Stimulated activated CD4-positive, alpha-beta T cell treated with anti-CD3 and anti-CD28 coated beads, TNF-alpha, amount 100 ng/mL, for 1 hour (primary cell): ENCODE results near the gene MAP6.

Experiments used
- DNase-seq, 3 donors: peaks; one replicate each; pipeline ENCODE4 v3.0.0-alpha.2; 2020; ENCODE audit warnings: low read depth in 3 of 3, low spot score in 1 of 3

Gene MAP6

DNA sequence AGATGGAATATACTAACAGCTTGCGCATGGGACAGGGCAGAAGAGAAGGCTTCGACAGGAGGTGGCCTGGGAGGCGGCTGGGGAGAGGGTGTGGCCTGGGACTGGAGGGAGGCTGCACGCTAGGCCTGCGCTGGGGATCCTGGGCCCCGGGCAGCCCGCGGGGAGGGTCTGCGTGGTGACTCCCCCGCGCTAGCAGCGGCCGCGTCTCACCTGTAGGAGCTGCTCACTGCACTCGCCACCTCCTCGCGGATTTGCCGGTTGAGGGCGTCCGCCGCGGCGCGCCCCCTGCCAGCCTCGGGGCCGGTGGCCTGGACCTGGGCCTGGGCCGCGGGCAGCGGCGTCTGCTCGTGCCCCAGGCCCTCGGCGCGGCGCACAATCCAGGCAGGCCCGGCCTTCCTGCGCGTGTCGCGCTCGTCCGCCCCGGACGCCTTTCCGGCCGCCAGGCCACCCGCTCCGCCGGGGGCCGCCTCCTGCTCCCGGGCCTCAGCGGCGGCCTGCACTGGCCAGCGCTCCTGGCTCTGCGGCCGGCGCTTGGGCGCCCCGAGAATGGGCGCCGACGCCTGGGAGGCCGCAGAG lies 1.5 kb downstream of the MAP6 start:
- DNase-seq, result no peak

DNA sequence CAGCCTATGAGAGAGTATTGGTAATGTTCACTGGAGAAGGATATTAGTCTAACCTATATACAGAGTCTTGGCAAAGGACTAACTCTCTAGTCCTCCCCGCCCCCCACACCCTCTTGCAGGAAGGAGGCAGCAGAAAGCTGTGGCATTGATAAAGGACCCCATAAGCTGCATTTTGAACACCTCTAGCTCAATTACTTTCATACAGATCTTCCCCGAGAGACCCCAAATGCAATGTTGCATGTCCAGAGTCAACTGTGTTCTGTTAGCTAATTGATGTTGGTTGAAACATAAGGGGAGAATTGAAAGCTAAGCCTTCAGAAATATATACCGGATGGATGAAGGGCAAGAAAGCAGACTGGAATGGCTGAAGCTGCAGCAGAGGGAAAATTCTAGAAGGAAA lies 2.8 kb downstream of the MAP6 start:
- DNase-seq, result no peak

DNA sequence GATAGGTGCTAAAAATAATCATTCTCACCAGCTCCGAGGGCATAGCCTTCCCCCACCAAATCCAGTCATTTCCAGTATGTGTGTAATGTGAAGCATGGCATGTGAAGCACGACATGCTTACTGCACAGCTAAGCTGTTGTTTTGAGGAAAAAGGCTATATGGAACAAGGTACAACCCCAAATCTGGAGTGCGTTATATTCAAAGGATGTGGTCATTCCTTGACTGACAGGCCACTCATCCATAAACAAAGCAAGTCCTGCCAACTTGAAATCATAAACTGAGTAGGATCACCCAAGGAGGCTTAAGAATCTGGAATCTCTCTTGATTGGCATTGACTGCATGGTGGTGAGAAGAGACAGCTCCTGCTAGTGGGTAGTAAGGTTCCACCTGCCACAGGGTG lies 3.7 kb downstream of the MAP6 start:
- DNase-seq, result no peak

DNA sequence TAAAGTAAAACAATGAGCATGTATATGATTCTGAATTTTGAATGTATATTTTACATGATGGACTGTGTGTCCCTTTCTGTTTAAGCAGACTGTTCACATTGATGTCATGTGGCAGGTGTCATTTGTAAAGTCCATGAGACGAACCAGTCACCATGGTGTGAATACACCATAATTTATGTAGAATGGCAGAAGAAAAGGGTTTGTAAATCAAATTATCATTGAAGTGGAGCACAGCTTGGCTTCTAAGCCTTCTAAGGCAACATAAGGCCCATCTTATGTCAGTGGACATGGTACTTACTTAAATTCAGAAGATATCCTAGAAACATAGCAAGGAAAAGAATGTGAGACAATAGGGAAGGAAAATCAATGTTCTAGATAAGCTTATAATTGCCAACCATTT lies 4.4 kb downstream of the MAP6 start:
- DNase-seq, result no peak

DNA sequence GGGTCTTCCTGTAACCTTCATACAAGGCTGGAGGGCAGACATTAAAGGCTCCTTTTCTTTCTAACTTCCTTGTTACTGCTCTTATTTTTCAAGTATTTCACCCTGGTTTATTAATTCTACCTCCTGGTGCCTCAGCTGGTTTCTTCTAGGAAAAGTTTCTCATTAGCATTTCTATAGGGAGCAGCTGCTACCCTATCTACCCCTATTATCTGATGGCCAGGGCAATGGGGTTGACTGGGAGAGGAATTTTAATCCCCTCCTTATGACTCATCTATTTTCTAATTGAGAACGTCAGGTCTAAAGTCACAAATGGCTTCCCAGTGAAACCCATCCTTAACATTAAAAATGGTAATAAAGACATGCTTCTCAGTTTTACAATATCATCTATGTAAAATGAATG lies 5.0 kb downstream of the MAP6 start:
- DNase-seq, result no peak

DNA sequence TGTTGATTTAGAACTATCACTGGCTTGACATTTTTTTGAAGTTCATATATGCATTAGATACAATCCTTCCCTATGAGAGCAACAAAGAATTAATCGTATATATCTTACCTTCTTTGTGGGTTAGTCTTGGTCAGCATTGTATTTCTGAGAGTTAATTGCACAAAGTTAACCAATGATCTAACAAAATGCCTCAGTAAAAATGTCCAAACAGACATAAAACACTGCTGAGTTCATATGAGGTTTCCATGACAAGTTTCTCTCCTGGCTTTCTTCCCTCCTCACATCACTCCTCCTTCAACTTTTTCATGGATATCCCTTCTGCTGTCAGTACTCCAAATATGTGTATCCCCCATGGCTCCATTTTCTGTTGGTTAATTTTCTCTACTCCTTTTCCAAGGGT lies 9.0 kb downstream of the MAP6 start:
- DNase-seq, result no peak

DNA sequence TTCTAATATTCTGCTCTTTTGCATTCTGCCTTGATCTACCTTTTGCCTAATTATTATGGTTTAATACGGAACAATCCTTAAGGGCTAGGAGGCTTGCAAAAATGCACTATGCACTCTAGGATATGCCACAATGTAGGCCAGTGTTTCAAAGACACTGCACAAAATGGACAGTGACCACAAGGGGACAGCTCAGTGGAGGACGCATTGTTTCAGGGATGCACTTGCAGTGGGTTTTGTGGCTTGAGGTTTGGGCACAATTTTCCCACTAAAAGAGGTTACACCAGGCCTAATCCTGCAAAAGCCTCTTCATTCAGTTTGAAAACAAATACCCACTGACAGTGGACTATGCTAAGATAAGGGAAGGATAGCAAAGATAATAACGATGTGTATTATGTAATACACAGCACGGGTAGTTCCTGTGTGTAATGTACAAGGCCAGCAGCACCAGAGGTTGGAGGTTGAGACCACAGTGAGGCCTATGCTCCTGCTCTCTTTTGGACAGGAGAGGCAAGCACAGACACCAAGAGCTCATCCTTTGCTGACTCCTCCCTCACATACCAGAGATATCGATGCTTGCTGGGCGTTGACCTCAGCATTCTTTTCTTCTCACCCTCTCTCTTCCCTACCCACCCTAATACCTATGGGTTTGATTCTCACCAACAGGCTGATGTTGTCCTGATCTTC lies 12.7 kb downstream of the MAP6 start:
- DNase-seq, result no peak

DNA sequence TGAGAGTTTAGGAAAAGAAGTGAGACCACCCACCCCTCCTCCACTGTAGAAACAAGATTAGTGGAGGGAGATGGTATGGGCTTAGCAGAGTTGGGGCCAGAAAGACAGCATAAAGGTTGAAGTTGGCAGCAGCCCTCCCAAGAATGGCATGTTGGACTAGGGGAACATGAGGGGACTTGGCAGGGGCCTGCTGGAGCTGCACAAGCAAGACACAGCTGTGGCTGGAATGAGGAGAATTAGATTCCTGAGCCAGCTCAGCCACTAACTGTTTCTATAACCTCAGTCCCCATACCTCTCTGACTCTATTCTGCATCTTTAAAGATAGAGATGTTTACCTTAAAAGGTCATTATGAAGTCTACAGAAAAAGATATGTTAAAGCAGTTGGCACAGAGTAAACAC lies 13.2 kb downstream of the MAP6 start:
- DNase-seq, result no peak

DNA sequence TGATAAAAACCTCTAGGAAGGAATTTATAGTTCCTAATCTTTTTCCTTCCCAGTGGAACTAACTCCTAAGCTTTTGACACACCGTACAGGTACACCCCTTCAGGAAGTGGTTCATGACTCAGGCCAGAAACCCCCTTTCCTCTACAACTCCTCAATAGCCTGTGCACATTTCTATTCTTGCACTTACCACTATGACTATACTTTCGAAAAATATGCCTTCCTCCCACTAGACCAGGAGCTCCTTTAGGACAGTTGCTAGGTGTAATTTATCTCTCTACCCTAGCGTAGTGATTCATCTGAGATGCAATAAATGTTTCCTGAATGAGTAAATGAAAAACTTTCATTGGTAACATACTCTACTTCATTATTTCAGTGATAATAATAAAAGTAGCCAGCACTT lies 14.5 kb downstream of the MAP6 start:
- no peak for DNase-seq

DNA sequence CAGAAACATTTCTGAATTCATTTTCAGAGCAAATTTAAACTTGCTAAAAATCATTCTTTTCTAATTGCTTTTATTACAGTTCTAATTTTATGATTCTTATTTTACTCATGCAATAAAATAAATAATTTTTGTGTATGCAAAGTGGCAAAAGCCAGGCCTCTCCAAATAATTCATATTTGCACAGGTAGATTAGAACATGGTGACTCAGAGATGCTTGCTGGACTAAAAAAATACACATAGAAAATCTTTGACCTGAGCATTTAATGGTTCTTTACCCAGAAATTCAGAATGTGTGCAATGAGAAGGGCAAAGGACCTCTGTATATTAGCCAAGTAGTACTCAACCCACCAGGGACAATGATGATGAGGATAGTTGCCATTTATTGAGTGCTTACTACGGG lies 15.3 kb downstream of the MAP6 start:
- DNase-seq, result no peak

DNA sequence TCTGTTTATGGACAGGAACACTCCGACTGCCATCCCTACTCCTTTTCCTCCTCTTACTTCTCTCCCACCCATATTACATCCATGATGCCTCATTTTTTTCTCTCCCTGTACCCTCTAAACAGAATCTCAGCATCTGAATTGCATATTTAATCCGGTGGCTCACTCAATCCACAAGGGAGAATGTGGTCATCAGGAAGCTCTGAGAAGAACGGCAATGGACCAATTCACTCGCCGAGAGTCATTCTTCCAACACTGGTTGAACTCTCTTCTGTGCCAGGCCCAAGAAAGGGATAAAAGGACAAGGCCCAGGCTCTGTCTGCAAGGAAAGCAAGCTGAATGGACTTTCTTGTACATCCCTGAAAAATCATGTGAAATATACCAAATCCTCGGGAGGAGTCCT lies 15.9 kb downstream of the MAP6 start:
- no peak for DNase-seq

DNA sequence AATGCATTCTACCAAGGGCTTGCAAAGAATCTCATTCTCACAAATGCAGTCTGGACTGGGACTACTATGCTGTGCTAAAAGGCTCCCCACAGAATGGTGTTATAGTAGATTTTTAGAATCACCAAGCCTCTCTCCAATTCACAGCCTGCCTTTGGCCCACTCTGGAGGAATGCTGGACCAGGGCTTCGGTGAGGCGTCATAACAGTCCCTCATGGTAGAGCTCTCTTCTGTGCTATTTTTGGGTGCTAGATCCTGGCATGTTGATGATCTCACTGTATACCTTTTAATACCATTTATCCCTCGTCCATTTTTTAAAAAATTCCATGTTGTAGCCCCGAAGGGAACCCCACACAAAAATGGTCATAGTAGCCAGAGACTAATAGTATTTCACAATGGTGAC lies 17.6 kb downstream of the MAP6 start:
- DNase-seq, result no peak

DNA sequence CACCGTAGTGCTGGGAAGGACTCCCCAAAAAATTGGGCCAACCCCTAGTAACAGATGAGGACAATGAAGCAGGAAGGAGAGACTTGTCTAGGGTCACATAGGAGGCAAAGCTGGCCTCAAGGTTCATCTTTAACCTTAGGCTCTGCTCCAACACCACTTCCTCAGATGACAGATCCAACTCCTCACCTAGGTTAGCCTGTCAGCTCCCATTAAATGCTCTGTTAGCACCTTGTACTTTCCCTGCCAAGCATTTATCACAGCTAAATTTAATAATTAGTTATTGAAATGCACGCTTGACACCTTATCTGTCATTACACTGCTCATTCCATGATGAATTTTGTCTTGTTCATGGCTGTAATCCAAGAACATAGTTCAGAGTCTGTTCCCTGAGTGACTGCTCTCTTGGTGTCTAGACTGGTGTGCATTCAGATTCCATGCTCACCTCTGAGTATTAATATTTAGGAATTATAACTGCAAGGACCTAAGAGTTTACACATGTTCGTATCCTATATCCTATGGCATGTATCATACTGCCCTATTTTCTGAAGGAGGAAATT lies 18.6 kb downstream of the MAP6 start:
- DNase-seq, result no peak

DNA sequence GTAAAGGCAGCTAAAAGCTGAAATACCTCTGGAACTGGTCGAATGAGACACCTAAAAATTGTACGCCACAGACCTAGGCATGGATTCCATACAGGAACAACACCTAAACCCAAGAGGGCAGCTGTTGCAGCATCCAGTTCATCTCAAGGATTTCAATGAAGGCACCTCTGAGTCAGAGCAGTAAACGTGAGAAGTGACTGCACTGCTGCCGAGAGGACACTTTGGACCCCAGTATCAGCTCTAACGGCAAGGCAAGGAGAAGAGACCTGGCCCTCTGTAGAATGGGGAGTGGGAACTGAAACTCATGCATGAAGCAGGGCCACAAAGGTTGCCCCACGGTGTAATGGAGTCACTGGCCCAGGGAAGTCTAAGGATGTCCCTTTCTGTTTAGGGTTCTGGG lies 23.9 kb downstream of the MAP6 start:
- no peak for DNase-seq

DNA sequence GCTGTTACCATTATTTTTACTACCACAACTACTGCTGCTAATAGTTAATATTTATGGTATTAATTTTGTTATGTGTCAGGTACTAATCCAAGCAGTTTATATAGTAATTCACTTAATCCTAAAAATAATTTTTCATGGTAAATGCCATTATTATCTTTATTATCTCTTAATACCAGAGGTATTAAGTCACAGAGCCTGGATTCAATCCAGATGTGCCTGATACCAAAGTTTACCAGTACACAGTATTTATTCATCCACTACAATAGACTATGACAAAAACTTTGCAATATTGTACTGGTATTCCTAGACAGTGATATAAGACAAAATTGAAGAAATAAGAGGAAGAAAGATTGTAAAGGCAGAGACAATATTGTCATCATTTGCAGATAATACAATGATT lies 24.5 kb downstream of the MAP6 start:
- DNase-seq, result no peak

DNA sequence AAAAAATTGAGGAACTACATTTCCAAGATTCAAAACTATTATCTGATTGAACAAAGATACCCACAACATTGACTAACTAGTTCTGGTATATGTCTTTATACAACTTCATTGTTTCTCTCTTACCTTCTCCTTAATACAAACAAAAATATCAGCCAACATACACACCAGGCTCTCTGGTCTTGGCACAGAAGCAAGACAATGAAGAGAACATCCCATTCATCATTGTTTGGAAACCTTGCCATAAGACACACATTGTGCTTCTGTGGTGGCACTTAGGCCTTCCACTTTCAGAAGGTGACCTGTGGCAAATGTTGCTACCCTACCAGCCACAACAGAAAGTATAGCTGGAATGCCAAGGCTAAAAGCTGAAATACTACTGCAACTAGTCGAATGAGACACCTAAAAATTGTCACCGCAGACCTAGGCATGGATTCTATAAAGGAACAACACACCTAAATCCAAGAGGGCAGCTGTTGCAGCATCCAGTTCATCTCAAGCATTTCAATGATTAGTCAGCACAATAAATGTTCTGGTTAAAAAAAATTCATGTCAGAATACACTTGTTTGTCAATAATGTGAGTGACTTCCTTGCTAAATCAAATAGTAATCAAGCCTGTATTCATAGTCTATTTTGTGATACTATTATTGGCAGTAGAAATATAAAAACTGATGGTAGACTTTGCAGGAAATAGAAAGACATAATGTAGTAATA lies 26.3 kb downstream of the MAP6 start:
- DNase-seq, result no peak

DNA sequence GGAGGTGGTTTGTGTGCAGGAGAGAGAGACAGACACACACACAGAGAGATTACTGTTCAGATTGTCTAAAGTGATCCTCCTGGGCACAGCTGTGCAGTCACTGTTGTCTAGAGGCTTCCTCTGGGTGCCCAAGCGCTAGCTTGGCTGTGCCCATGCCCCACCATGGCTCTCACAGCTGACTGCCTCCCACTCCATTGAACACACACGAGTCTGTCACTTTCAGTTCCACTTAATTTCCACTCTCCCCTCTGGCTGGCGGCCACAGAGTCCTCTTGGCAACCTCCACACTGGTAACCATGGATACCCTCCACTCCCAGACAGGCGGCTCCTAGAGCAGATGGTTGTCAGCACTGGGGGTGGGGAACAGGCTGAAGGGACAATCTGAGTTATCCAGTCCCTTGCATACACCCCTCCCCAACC lies 29.1 kb downstream of the MAP6 start:
- DNase-seq, result no peak

DNA sequence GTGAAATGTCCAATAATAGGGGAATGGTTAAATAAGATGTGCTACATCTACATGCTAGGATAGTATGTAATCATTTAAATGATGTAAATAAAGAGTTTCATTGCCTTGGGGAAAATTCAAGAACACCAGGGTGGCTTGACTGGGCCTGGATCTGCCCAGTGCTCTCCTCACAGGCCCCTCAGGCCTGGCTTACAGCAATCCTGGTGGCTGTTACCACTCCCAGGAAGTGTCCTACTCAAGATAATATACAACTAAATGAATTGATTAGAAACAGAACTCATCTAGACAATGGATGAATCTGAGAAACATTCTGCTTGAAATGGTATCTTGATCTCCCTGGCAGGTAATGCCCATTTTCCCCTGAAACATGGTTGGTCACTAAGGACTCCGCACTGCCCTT lies 30.8 kb downstream of the MAP6 start:
- no peak for DNase-seq

DNA sequence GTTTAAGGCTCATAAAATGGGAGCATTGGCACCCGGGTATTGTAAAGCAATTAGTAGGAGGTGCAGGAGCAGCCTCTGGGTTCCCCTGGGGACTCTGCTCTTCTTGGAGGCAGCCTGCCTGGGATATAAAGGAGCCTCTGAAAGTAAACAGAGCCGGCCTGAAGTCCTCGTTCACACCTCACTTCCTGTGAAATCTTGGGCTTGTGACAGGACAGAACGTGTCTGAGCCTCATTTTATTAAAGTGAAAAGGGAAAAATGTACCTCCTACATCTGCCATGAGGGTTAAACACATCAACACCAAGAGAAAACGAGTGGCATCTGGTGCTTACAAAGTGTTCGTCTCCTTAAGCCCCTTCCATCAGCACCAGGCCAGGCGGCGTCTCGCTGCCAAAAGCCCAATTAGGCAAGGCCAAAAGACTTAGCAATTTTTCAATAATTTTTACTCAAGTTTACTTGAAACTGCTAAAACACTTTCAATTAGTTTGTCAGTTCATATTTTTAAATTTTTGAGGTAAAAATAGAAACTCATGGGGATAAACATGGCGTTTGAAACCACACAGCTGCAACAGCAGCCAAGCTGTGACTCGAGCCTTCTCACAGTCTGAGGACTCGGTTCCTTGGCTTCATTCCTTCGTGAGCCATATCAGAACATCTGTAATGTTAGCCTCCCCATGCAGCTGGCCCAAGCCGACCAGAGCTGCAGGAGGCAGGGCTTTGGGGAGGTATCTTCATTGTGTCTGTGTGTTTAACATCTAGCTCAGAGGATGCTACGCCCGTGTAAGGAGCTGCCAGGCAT lies 33.6 kb downstream of the MAP6 start:
- no peak for DNase-seq

DNA sequence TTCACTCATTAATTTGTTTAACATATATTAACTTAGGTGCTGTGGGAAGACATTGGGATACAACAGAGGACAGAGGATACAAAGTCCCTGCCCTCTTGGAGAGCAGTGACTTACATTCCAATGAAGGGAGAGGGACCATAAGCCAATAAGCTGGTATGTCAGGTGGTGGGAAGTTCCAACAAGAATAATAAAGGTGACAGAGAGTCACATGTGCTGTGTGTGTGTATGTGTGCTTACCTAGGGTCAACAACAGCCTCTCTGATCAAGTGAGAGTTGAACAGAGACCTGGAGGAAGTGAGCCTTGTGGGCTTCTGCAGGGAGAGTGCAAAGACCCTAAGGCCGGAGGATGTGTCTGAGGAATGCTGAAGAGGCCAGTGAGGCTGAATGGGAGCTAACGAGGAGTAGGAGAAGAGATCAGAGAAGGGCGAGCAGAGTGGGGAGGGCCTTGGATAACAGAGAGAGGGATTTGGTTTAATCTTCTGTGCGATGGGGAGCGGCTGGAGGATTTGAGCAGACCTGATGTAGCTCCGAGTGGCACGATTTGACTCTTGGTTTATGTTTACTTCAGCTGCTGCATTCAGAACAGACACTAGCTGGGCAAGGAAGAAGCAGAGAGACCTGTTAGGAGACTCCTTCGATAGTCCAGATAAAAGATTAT lies 35.3 kb downstream of the MAP6 start:
- no peak for DNase-seq

DNA sequence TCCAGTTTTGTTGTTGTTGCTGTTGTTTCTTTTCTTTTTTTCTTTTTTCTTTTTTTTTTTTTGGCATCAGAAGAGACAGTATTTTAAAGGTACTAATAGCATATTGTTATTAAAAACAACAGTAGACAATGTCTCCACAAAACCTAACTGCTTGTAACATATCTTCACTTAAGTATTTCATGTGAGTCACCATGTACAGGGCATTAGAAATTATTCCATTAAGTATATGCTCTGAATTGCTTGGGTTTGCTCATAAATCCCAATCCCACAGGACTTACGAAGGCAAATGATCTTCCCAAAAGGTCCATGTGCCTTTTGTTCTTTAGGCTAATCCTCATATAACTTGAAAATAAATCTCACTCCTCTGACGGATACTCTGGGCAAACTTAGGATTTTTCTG lies 35.9 kb downstream of the MAP6 start:
- no peak for DNase-seq
